HG02885 (cell line): Measurements from ENCODE around the gene OR1M1.
"Not testable (repeated sequence)": the region's sequence is repeated elsewhere in the genome, so short reads cannot be mapped to it uniquely, and the experiment has no call there.

Experiments
- ATAC-seq: cut with Tn5 transposase; IDR thresholded peaks from one replicate; pipeline ENCODE4 v1.9.1; 2021; ENCODE audit warnings: mild to moderate bottlenecking; ENCODE audit not compliant: unreplicated experiment, poor library complexity

Gene OR1M1

DNA sequence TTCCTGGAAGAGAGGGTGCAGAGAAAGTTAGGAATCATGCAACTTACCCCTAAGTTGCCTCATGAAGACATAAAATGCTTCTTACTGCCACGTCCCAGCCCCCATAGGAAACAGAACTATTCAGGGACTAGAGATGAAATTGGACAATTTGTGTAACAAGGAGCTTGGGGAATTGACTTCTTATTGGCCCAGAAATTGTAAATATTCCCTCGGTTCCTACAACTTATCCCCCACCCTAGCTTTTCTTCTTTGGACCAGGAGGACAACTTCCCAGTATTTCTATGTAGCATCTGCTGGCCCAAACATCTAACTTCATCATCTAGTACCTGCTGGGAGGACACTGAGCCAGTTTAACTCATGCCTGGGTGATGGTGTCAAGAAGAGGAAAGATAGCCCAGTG, at the start of gene OR1M1:
Gene OR1M1, plus strand, starts transcription at position 301 of the 400 bp plus-strand sequence. CDS start 6,184 bp downstream, outside the sequence.
- ATAC-seq = no peak

DNA sequence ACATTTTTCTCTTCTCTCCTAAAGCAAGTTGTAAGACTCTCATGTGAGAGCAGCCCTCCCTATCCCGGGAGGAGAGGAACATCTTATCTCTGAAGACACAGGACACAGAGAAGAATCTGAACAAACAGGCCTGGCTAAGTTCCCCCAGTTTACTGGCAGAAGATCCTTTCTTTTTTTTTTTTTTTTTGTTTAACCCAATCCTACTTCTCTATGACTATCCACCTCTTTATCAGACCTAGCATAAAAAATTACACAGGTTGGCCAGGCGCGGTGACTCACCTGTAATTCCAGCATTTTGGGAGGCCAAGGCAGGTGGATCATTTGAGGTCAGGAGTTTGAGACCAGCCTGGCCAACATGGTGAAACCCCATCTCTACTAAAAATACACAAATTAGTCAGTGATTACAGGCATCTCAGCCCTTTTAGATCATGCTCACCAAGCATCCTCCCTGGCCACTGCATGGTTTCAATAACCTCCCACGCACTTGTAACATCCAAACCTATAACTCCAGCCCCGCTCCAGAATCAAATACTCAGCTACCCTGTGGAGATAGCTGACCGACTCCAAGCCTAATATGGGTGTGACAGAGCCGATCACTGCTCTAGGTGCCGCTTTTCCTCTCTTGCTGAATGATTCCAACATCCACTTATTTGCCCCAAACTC, 49.3 kb upstream of the OR1M1 start:
- ATAC-seq = no peak

GRCh38 chr19:9039728-9040127, 47.1 kb upstream of the OR1M1 start:
- no peak for ATAC-seq

GRCh38 chr19:9040131-9040530, 46.7 kb upstream of the OR1M1 start:
- no peak for ATAC-seq

DNA sequence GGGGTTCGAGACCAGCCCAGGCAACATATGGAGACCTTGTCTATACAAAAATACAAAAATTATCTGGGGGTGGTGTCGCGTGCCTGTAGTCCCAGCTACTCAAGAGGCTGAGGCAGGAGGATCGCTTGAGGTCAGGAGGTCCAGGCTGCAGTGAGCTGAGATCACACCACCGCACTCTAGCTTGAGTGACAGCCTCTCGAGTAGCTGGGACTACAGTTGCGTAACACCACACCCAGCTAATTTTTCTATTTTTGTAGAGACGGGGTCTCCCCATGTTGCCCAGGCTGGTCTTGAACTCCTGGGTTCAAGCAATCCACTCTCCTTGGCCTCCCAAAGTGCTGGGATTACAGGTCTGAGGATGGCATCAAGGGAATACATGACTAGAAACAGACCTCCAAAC, 45.8 kb upstream of the OR1M1 start:
- no peak for ATAC-seq

GRCh38 chr19:9043524-9043923, 43.3 kb upstream of the OR1M1 start:
- no peak for ATAC-seq

DNA sequence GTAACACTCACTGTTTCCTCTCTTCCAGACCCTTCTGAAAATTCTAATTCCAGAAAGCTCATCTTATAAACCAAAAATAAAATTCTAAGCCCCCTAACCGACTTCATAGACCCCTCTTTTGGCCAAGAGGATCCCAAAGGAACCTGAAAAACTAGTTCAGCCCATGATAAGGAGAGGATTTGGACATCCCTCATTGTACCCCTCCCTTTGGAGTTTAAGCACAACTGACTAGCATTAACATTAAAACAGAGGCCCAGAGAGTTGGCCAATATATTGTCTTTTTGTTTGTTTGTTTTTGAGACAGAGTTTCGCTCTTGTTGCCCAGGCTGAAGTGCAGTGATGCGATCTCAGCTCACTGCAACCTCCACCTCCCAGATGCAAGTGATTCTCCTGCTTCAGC, 42.4 kb upstream of the OR1M1 start:
- ATAC-seq = no peak

DNA sequence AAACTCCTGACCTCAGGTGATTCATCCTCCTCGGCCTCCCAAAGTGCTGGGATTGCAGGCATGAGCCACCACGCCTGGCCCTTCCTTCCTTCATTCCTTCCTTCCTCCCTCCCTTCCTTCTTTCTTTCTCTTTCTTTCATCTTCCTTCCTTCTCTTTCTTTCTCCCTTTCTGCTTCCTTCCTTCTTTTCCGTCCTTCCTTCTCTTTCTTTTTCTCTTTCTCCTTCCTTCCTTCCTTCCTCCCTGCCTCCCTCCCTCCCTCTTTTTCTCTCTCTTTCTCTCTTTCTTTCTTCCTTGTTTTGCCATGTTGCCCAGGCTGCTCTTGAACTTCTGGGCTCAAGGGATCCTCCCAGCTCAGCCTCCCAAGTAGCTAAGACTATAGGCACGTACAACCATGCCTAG, 40.2 kb upstream of the OR1M1 start:
- ATAC-seq = no peak

- no peak for ATAC-seq
Measured at GRCh38 chr19:9052894-9053293, 34.0 kb upstream of the OR1M1 start.

- ATAC-seq = not testable (repeated sequence)
Measured at GRCh38 chr19:9053674-9054073, 33.2 kb upstream of the OR1M1 start.

- no peak for ATAC-seq
Measured at GRCh38 chr19:9054207-9054606, 32.7 kb upstream of the OR1M1 start.

DNA sequence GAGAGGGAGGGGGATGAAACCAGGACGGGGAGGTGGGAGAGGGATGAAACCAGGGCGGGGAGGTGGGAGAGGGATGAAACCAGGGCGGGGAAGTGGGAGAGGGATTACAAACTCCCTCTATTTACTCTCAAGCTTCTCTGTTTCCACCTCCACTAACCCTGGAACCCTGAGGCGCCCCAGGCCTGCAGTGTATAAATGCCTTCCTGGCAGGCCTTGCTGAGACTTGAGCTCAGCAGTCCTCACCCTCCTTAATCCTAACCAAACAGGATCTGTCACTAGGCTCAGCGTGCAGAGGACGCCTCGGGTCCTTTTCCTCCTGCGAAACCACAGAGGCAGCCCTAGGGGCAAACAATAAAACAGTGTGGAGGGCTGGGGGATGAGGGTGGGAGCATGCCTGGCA, 32.1 kb upstream of the OR1M1 start:
- ATAC-seq = no peak

DNA sequence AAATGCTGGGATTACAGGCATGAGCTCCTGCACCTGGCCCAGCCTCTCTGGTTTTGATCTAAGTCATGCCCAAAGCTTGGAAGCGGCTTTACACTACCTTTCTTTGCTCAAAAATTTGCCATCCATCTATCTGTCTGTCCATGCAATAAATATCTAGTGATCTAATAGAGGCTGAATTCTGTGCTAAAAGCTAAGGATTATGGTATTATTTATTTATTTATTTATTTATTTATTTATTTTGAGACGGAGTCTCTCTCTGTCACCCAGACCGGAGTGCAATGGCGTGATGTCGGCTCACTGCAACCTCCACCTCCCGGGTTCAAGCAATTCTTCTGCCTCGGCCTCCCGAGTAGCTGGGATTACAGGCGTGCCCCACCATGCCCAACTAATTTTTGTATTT, 30.7 kb upstream of the OR1M1 start:
- not testable (repeated sequence) for ATAC-seq

DNA sequence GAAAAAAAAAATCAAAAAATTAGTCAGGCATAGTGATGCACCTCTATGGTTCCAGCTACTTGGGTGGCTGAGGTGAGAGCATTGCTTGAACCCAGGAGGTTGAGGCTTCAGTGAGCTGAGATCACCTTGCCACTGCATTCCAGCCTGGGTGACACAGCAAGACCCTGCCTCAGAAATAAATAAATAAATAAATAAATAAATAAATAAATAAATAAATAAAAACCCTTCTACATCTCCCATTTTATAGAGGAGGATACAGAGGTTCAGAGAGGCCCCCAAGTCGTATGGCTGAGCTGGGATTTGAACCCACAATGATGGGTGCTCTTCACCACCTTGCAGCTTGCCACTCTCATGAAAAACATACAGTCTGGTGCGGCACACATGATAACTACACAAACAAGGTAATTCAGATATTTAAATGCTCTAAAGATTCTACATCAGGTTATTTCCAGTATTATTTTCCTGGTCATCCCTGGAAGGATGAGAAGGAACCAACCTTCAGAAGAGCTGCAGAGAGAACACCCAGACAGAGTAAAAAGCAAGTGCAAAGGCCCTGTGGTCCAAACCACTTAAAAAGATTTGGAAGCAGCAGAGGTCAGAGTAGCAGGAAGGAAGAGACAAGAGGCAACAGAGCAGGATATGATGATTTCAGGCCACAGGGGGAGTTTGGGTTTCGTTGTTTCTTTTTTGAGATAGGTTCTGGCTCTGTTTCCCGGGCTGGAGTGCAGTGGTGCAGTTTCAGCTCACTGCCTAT, 29.2 kb upstream of the OR1M1 start:
- no peak for ATAC-seq

DNA sequence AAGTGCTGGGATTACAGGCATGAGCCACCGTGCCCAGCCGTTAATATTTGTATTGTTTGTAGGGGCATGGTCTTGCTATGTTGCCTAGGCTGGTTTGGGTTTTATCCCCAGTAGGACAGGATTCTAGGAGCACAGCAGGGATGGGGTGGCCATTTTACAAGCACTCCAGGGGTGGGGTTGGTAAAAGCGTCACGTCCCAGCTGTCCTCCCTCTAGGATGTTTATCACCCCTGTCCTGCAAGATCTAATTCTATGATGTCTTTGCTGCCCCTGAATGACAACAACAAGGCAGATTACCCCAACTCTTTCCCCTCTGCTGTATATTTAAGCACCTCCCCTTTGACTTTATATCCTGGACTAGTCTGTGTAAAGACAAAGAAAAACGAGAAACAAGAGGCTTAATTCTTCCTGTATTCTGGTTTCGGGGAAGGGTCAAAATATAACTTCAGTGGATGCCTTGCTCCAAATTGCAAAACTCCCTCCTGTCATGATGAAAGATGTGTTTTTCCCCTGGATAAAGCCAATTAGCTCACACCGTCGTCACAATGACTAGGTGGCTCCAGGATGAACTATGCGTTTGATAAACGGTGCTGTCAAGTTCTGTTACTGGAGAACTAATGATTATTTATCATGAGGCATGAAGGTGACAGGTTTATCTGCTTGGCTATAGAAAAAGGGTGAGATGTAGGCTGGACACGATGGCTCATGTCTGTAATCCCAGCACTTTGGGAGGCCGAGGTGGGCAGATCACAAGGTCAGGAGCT, 27.8 kb upstream of the OR1M1 start:
- ATAC-seq = no peak

GRCh38 chr19:9060564-9061340, 26.1 kb upstream of the OR1M1 start:
- ATAC-seq = no peak

GRCh38 chr19:9061879-9062278, 25.0 kb upstream of the OR1M1 start:
- no peak for ATAC-seq

DNA sequence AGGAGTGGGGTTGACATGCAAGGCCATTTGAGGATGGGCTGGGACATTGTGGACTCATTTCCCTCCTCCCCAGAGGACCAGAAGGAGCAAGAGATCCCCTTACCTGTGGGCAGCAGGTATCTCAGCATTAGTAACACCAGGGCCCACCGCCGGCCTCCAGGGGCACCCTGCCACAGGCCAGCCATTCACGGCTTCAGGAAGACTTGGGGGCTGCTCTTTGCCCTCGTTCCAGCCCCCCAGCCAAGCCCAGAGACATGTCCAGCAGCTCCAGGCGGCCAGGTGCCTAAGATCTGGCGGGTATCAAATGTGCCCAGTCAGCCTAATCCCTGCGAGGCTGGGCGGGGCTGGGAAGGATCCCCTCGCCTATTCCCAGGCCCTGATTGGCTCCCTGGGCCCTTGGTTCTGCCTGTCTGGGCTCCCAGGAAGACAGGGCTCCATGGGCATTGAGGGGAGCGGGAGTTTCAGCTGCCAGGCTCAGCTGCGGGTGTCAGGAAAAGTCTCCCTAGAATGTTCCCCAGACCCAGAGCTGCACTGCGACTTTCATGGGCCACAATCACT, 21.3 kb upstream of the OR1M1 start:
- no peak for ATAC-seq

DNA sequence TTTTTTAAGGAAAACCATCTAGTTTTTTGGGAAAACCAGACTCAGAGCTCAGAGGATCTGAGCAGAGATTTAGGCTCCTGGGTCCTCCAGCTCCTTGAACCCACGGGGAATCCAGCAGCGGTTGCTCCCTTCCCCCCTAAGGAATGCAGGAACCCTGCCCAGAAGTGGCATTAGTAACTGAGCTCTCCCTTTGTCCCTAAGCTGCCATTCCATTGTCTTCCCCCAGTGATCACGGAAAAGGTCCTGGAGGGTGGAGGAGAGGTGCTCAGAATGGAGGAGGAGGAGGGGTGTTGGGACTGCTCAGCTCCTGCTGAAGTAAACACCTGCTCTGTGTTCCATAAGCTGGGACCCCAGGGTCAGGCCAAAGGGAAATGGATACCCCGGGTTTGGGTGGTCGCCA, 16.8 kb upstream of the OR1M1 start:
- ATAC-seq = no peak

DNA sequence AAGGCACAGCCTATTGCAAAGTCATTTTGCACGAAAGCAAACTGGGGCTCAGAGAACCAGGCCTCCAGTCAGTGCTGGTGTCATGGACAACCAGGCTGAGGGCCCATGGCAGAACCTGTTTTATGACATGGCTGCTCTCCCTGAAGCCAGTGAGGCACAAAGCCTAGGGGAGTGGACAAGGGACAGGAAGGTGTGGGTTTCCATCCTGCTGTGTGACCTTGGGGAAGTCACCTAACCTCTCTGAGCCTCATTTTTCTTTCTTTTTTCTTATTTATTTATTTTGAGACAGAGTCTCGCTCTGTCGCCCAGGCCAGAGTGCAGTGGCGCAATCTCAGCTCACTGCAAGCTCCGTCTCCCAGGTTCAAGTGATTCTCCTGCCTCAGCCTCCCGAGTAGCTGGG, 15.1 kb upstream of the OR1M1 start:
- not testable (repeated sequence) for ATAC-seq
